ENCODE data around the gene DPAGT1.

DPAGT1 gene

DNA sequence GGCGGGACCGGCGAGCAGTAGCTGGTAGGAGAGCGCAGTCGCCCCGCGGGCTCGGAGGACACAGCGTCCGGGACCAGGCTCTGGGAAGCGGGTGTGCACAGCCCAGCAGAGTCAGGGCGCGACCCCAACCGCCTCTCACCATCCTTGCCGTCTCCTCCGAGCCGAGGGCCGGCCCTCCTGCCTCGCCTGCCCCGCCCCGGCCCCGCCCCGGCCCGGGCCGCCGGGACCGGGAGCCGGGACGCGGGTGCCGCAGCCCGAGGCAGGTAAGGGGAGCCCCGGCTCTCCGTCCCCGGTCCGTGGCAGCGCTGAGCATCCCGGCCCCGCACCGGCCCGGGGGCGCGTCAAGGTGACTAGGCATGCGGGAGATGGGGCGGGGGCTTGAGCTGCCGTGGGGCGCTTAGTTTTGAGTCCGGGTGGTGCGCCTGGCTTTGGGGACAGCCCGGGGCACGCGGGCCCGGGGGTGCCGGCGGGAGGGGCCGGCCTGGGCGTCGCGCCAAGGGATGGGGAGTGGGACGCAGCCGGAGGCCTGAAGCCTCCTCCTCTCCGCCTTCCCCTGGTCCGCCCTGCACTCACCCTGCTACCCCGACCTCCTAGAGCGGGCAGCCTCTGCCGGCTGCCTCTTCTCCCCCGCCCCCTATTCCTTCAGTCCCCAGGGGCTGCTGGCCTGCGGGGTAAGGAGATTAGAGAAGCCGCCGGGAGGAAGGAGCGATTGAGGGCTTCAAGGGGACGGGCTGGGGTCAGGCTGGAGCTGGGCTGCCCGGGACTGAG lies 47.5 kb upstream of the DPAGT1 start, which contains the start of gene ABCG4 (continued):
- TF ChIP-seq ZSCAN4 (tag by site-specific recombination; IDR thresholded peaks at IDR 0.05) (no peak), ZBTB7A (tag by site-specific recombination; IDR thresholded peaks at IDR 0.05; ENCODE audit: low read depth) (no peak), PRDM1 (tag by site-specific recombination; IDR thresholded peaks at IDR 0.05) (no peak), SP2 (tag by site-specific recombination; IDR thresholded peaks at IDR 0.05) (no peak; the same call in 1 of the 2 replicates), CTCF (tag by site-specific recombination; IDR thresholded peaks at IDR 0.05) (no peak), GLIS2 (tag by site-specific recombination; IDR thresholded peaks at IDR 0.05) (peak; percentile 55; the same call in 1 of the 2 replicates), KLF8 (tag by site-specific recombination; IDR thresholded peaks at IDR 0.05) (no peak)
- TF ChIP-seq, protein P1, sequence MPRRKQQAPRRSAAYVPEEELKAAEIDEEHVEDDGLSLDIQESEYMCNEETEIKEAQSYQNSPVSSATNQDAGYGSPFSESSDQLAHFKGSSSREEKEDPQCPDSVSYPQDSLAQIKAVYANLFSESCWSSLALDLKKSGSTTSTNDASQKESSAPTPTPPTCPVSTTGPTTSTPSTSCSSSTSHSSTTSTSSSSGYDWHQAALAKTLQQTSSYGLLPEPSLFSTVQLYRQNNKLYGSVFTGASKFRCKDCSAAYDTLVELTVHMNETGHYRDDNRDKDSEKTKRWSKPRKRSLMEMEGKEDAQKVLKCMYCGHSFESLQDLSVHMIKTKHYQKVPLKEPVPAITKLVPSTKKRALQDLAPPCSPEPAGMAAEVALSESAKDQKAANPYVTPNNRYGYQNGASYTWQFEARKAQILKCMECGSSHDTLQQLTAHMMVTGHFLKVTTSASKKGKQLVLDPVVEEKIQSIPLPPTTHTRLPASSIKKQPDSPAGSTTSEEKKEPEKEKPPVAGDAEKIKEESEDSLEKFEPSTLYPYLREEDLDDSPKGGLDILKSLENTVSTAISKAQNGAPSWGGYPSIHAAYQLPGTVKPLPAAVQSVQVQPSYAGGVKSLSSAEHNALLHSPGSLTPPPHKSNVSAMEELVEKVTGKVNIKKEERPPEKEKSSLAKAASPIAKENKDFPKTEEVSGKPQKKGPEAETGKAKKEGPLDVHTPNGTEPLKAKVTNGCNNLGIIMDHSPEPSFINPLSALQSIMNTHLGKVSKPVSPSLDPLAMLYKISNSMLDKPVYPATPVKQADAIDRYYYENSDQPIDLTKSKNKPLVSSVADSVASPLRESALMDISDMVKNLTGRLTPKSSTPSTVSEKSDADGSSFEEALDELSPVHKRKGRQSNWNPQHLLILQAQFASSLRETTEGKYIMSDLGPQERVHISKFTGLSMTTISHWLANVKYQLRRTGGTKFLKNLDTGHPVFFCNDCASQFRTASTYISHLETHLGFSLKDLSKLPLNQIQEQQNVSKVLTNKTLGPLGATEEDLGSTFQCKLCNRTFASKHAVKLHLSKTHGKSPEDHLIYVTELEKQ (tag by site-specific recombination; IDR thresholded peaks at IDR 0.05; ENCODE audit: borderline replicate concordance) = no peak

GRCh38 chr11:119148720-119149017 lies 47.0 kb upstream of the DPAGT1 start:
- ChIA-PET CTCF (interaction anchor here (0.6 to 1.3 kb wide), 4 partner anchors 21 to 159 kb away, joined by 3 to 4 read pairs (median 4); no protein-coding TSS in a partner anchor), POLR2A (interaction anchor here (1.0 to 1.8 kb wide), 2 partner anchors 21 to 168 kb away, joined by 3 to 6 read pairs; partner anchors contain the start of gene MCAM)
- H3K4me3 ChIP-seq (ENCODE audit: low read depth, low read length) = peak overlapping the region; percentile 56
- TF ChIP-seq REST (tag by site-specific recombination; IDR thresholded peaks at IDR 0.05) (no peak), ZNF664 (tag by site-specific recombination; IDR thresholded peaks at IDR 0.05) (no peak), ZNF157 (tag by site-specific recombination; IDR thresholded peaks at IDR 0.05) (no peak), ZBTB1 (tag by site-specific recombination; IDR thresholded peaks at IDR 0.05) (no peak), HOXC10 (CRISPR knock-in tag; IDR thresholded peaks at IDR 0.05) (no peak), SP3 (tag by site-specific recombination; IDR thresholded peaks at IDR 0.05) (no peak), GLIS1 (tag by site-specific recombination; IDR thresholded peaks at IDR 0.05) (peak; percentile 77), ZNF214 (tag by site-specific recombination; IDR thresholded peaks at IDR 0.05; ENCODE audit: borderline replicate concordance) (no peak), KLF16 (tag by site-specific recombination; IDR thresholded peaks at IDR 0.05) (no peak), ZBTB48 (tag by site-specific recombination; IDR thresholded peaks at IDR 0.05) (peak; percentile 16; the same call in 1 of the 2 replicates), ZNF785 (tag by site-specific recombination; IDR thresholded peaks at IDR 0.05) (no peak), ZSCAN23 (tag by site-specific recombination; IDR thresholded peaks at IDR 0.05) (no peak)
- TF ChIP-seq, protein P2, sequence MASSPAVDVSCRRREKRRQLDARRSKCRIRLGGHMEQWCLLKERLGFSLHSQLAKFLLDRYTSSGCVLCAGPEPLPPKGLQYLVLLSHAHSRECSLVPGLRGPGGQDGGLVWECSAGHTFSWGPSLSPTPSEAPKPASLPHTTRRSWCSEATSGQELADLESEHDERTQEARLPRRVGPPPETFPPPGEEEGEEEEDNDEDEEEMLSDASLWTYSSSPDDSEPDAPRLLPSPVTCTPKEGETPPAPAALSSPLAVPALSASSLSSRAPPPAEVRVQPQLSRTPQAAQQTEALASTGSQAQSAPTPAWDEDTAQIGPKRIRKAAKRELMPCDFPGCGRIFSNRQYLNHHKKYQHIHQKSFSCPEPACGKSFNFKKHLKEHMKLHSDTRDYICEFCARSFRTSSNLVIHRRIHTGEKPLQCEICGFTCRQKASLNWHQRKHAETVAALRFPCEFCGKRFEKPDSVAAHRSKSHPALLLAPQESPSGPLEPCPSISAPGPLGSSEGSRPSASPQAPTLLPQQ (tag by site-specific recombination; IDR thresholded peaks at IDR 0.05) = no peak
- TF ChIP-seq, protein P3, sequence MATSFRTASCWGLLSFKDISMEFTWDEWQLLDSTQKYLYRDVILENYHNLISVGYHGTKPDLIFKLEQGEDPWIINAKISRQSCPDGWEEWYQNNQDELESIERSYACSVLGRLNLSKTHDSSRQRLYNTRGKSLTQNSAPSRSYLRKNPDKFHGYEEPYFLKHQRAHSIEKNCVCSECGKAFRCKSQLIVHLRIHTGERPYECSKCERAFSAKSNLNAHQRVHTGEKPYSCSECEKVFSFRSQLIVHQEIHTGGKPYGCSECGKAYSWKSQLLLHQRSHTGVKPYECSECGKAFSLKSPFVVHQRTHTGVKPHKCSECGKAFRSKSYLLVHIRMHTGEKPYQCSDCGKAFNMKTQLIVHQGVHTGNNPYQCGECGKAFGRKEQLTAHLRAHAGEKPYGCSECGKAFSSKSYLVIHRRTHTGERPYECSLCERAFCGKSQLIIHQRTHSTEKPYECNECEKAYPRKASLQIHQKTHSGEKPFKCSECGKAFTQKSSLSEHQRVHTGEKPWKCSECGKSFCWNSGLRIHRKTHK (tag by site-specific recombination; IDR thresholded peaks at IDR 0.05) = no peak

More at GRCh38 chr11:119148720-119149017, 47.0 kb upstream of the DPAGT1 start:
- H3K36me3 ChIP-seq (ENCODE audit: control insufficient read depth in 2 of 2, insufficient read depth in 1 of 2, low read length in 2 of 2) = peaks cover 0 to 6% of the 10 kb centered on the region in 2 experiments; a peak in 1 of 3 replicates
- H3K9me3 ChIP-seq (ENCODE audit: control insufficient read depth, insufficient read depth, low read depth, low read length) = no peaks in the 10 kb centered on the region
- H3K4me1 ChIP-seq (ENCODE audit: control insufficient read depth, insufficient read depth, low read length) = no peaks in the 10 kb centered on the region
- no peak overlapping the region; the same call in 1 of the 2 replicates for H3K27ac ChIP-seq (ENCODE audit: extremely low read depth, low read depth, low read length)
